GM19240 (cell line): ENCODE data around the gene ADAMTSL5.
"Not testable (repeated sequence)": the region's sequence is repeated elsewhere in the genome, so short reads cannot be mapped to it uniquely, and the experiment has no call there.

ENCODE experiments used
- DNase-seq: peaks from one replicate; pipeline ENCODE4 v3.0.0; 2011; ENCODE audit warnings: low spot score; ENCODE audit not compliant: insufficient read length

The ADAMTSL5 gene

GRCh38 chr19:1512671-1513498 lies at the start of gene ADAMTSL5:
ADAMTSL5 (minus strand) TSS chr19:1513019; CDS start chr19:1510943, 2,076 bp downstream.
- DNase-seq = peak; percentile 64

GRCh38 chr19:1561236-1561842 lies 48.5 kb upstream of the ADAMTSL5 start:
- DNase-seq = no peak

GRCh38 chr19:1560286-1560882 lies 47.6 kb upstream of the ADAMTSL5 start:
- no peak for DNase-seq

GRCh38 chr19:1558552-1558951 lies 45.7 kb upstream of the ADAMTSL5 start:
- no peak for DNase-seq

- no peak for DNase-seq
Observed at GRCh38 chr19:1556390-1557070, 43.7 kb upstream of the ADAMTSL5 start.

GRCh38 chr19:1555487-1556389 lies 42.9 kb upstream of the ADAMTSL5 start:
- no peak for DNase-seq

GRCh38 chr19:1554968-1555367 lies 42.1 kb upstream of the ADAMTSL5 start:
- DNase-seq = no peak

- DNase-seq = no peak
Observed at GRCh38 chr19:1553415-1553814, 40.6 kb upstream of the ADAMTSL5 start.

- DNase-seq = no peak
Observed at GRCh38 chr19:1551068-1552040, 38.5 kb upstream of the ADAMTSL5 start.

- no peak for DNase-seq
Observed at GRCh38 chr19:1549332-1549945, 36.6 kb upstream of the ADAMTSL5 start.

- DNase-seq = no peak
Observed at GRCh38 chr19:1540365-1540925, 27.6 kb upstream of the ADAMTSL5 start.

GRCh38 chr19:1539749-1540148 lies 26.9 kb upstream of the ADAMTSL5 start:
- DNase-seq = not testable (repeated sequence)

- DNase-seq = no peak
Observed at GRCh38 chr19:1538978-1539377, 26.2 kb upstream of the ADAMTSL5 start.

- not testable (repeated sequence) for DNase-seq
Observed at GRCh38 chr19:1535699-1536098, 22.9 kb upstream of the ADAMTSL5 start.

GRCh38 chr19:1534972-1535371 lies 22.2 kb upstream of the ADAMTSL5 start:
- DNase-seq = no peak

- no peak for DNase-seq
Observed at GRCh38 chr19:1533510-1534150, 20.8 kb upstream of the ADAMTSL5 start.

- no peak for DNase-seq
Observed at GRCh38 chr19:1532003-1532402, 19.2 kb upstream of the ADAMTSL5 start.

- DNase-seq = no peak
Observed at GRCh38 chr19:1531587-1531986, 18.8 kb upstream of the ADAMTSL5 start.
